ENCODE data around the gene AKAP14.
"Not testable (repeated sequence)": the region's sequence is repeated elsewhere in the genome, so short reads cannot be mapped to it uniquely, and the experiment has no call there.

AKAP14 gene

DNA sequence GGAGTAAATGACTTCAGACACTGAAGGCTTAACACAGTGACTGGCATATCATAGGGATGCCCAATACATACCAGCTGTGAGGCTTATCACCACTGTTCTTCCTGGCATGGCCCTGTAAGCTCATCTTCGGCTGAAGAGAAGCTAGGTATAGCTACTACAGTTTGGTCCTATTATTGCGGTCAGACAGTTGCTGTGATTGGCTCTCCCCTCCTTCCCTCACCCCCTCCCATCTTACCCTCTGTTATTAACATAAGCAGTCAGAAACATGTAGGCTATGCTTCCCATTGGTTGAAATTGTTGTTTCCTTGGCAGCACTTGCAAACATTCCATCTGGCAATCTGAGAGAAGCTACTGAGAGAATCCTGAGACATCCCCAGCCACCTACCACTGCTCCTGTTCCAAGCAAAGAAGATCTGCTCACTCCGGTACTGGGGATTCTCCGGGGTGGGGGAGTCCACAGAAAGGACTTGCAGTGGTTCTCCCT is at the start of gene AKAP14:
Gene AKAP14, plus strand, starts transcription at position 51 of the 484 bp plus-strand sequence. CDS start 7,331 bp downstream, outside the sequence.
- Mint-ChIP-seq H3K4me1 (ENCODE audit: low read depth) (peaks cover 3% of the 10 kb centered on the region), H3K27ac (no peak within 1 kb of the TSS), H3K27me3 (ENCODE audit: low read depth) (no peaks in the 10 kb centered on the region), H3K4me3 (no peak within 1 kb of the TSS), H3K9me3 (no peaks in the 10 kb centered on the region), H3K36me3 (ENCODE audit: low read depth) (no peaks in the 10 kb centered on the region)
- DNase-seq (ENCODE audit: low spot score): no peak

DNA sequence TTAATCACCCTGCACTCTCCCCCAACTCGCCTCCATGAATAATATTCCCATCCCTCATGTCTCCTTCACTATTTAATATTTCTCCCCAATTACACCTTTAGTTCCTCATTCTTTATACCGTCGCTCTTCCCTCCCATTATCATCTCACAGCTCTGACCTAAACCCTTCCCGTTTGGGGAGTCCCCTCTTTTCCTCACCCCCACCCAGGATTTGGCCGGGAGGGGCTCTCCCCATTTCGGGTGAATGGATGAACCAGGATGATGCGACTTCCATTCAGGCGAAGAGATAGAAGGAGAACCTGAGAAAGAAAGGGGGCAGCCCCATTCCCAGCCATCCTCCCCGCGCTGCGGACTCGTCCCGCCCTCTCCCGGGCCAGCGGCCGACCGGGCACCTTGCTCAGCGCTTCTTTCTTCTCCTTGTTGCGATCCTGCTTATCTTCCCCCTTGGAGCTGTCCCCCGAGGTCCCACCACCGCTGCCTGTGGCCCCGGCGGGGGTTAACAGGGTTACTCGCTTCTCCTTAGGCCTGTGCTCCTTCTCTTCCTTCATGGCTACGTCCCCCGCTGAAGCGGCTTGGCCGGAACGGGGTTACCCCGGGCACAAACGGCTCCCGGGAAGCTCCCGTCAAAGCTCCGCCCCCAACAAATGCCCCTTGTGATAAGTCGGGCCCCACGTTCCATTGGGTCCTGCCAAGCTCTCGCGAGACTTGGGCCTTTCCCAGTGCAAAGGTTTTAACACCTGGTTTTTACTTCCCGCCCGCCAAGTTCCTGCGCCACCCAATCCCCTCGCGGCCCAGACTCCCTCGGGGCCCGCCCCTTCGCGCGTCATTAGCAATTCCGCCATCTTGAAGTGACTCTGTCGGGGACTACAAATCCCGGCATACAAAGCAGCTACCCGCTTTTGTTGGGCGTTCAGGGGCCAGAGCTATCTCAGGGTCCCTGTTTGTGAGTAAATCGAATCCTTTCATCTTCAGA is 43.0 kb upstream of the AKAP14 start, which contains the start of gene UPF3B:
Gene UPF3B, minus strand, starts transcription at position 582 of the 972 bp plus-strand sequence. Its CDS starts 35 bp downstream, at position 547.
- H3K4me1 Mint-ChIP-seq (ENCODE audit: low read depth): peaks cover 7% of the 10 kb centered on the region
- peak within 1 kb of the TSS; percentile 99 for H3K4me3 Mint-ChIP-seq
- H3K36me3 Mint-ChIP-seq (ENCODE audit: low read depth): peaks cover 16% of the 10 kb centered on the region
- H3K27me3 Mint-ChIP-seq (ENCODE audit: low read depth): no peaks in the 10 kb centered on the region
- peak; percentile 92 for DNase-seq (ENCODE audit: low spot score)
- H3K27ac Mint-ChIP-seq: peak within 1 kb of the TSS; percentile 97
- H3K9me3 Mint-ChIP-seq: no peaks in the 10 kb centered on the region

DNA sequence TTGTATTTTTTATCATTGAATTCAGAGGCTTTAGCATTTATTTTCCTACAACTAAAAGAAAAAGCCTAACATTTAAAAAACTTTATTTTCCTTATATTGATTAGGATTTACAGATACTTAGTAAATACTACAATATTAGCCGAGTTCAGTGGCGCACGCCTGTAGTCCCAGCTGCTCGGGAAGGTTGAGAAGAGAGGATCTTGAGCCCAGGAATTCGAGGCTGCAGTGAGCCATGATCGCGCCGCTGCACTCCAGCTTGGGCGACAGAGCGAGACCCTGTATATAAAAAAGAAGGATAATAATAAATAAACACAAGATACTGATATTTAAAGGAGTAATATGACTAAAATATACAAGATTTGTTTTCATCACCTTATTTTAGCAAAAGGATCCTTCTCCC is 42.2 kb upstream of the AKAP14 start:
- H3K27me3 Mint-ChIP-seq (ENCODE audit: low read depth): no peaks in the 10 kb centered on the region
- no peaks in the 10 kb centered on the region for H3K9me3 Mint-ChIP-seq
- DNase-seq (ENCODE audit: low spot score): no peak
- H3K4me3 Mint-ChIP-seq: peak overlapping the region; percentile 99
- H3K4me1 Mint-ChIP-seq (ENCODE audit: low read depth): peaks cover 7% of the 10 kb centered on the region
- peaks cover 13% of the 10 kb centered on the region for H3K36me3 Mint-ChIP-seq (ENCODE audit: low read depth)
- peak overlapping the region; percentile 97 for H3K27ac Mint-ChIP-seq

DNA sequence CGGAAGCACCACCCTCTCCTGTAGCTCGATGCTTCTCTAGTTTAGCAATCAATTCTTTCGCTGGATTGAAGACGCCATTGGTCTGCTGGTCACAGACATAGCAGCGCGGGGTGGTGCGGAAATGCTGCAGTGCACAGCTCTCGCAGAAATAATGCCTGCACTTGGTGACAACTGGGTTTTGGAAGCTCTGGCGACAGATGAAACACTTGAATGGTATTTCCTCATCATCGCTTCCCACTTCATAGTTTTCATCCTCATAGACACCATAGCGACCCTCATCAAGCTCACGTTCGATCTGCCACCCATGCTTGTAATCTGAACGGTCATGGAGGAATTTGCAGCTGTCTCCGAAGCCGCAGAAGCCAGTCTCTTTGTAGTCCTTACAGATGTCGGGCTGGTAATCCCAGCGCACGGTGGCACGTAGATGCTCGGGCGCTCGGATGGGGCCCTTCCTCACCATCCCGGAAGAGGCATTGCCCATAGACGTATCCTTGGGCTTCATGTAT is 25.0 kb upstream of the AKAP14 start:
- DNase-seq (ENCODE audit: low spot score): peak; percentile 16
- peak overlapping the region; percentile 94 for H3K4me3 Mint-ChIP-seq
- H3K9me3 Mint-ChIP-seq: no peaks in the 10 kb centered on the region
- peaks cover 18% of the 10 kb centered on the region for H3K36me3 Mint-ChIP-seq (ENCODE audit: low read depth)
- no peaks in the 10 kb centered on the region for H3K27me3 Mint-ChIP-seq (ENCODE audit: low read depth)
- H3K4me1 Mint-ChIP-seq (ENCODE audit: low read depth): peaks cover 8% of the 10 kb centered on the region
- peak overlapping the region; percentile 99 for H3K27ac Mint-ChIP-seq

DNA sequence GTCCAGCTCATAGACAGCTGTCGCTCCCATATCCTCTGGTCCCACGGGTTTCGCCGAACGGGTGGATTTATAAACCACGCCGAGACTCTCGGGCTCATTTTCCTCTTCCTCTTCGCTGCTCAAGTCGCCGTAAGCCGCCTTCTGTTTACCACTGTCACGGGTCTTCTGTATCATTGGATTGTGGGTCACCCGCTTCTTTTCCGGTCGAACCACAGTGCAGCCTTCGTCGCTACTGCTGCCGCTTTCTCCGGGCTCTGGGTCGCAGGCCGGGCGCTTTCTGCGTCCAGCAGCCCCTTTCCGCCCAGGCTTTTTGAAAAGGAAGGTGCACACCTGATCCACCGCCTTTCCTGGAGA is 24.5 kb upstream of the AKAP14 start:
- no peaks in the 10 kb centered on the region for H3K27me3 Mint-ChIP-seq (ENCODE audit: low read depth)
- no peak for DNase-seq (ENCODE audit: low spot score)
- peaks cover 8% of the 10 kb centered on the region for H3K4me1 Mint-ChIP-seq (ENCODE audit: low read depth)
- peak overlapping the region; percentile 99 for H3K27ac Mint-ChIP-seq
- H3K36me3 Mint-ChIP-seq (ENCODE audit: low read depth): peaks cover 21% of the 10 kb centered on the region
- H3K4me3 Mint-ChIP-seq: peak overlapping the region; percentile 94
- H3K9me3 Mint-ChIP-seq: no peaks in the 10 kb centered on the region

DNA sequence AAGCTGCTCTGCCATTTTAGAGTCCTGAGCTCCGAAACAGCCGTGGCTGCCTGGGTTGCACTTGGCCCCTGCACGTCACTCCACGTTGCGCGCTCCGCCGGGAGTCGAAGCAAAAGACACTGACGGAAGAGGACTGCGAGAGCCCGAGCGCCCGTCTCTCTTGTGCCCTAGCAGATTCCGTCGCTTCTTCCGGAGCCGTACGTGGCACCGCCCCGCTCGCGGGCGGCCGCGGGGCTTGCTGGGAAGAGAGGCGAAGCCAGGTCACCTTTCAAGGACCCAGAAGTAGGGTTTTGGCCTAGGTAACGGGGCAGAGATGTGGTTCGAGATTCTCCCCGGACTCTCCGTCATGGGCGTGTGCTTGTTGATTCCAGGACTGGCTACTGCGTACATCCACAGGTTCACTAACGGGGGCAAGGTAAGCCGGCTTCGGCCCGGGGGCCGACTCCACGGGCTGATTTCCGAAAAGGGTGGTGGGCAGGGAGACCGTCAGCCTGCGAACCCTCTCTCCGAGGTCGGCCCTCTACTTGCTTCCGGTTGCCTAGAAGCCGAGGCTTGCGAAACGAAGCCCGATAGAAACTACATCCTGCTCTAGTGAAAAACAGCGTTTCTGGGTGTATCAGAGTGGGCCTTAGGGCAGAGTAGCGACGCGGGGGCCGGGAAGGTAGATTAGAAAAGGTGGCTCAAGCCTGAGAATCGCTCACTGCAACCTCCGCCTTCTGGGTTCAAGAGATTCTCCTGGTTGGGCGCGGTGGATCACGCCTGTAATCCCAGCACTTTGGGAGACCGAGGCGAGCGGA is 23.9 kb upstream of the AKAP14 start, which contains the start of the genes NDUFA1 and RNF113A:
Gene NDUFA1, plus strand, starts transcription at position 234 of the 797 bp plus-strand sequence. Its CDS starts 80 bp downstream, at position 314.
Gene RNF113A, minus strand, starts transcription at position 135 of the 797 bp plus-strand sequence. Its CDS starts 120 bp downstream, at position 15.
- Mint-ChIP-seq H3K4me1 (ENCODE audit: low read depth) (peaks cover 8% of the 10 kb centered on the region), H3K9me3 (no peaks in the 10 kb centered on the region), H3K36me3 (ENCODE audit: low read depth) (peaks cover 22% of the 10 kb centered on the region), H3K27me3 (ENCODE audit: low read depth) (no peaks in the 10 kb centered on the region), H3K4me3 (peak within 1 kb of the TSS; percentile 94), H3K27ac (peak within 1 kb of the TSS; percentile 99)
- DNase-seq (ENCODE audit: low spot score): peak; percentile 86

DNA sequence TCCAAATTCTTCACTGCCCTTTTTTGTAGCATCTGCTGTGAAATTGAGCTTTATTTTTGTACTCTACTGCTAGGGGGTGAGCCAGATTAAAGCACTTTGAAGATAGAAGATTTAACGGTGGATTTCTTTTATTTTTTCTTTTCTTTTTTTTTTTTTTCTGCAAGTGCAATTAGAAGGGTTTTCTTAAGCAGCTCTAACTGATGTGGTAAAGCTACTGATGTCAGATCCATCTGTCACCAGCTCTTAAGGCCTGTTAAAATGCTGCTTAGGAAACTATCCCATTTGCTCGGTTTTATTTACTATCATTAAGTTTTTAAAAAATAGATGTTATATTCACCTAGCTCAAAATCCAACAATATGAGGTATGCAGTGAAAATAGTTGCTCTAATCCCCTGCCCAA is 17.0 kb upstream of the AKAP14 start:
- no peak overlapping the region for H3K27ac Mint-ChIP-seq
- peaks cover 12% of the 10 kb centered on the region for H3K36me3 Mint-ChIP-seq (ENCODE audit: low read depth)

DNA sequence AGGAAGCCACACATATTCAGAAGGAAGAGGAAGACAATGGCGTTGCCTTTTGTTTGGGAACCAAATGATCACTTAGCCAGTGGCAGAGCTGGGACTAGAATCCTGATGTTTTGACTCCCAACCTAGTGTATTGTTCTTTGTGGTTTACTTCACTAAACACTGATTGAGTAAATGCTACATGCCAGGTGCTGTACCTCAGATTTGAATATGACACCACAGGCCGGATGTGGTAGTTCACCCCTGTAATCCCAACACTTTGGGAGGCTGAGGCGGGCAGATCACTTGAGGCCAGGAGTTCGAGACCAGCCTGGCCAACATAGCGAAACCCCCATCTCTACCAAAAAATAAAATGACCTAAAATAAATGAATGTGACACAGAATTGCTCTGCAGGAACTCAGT is 15.6 kb upstream of the AKAP14 start:
- DNase-seq (ENCODE audit: low spot score): no peak
- Mint-ChIP-seq H3K27ac (no peak overlapping the region), H3K9me3 (no peaks in the 10 kb centered on the region), H3K36me3 (ENCODE audit: low read depth) (peaks cover 12% of the 10 kb centered on the region), H3K27me3 (ENCODE audit: low read depth) (no peaks in the 10 kb centered on the region), H3K4me3 (no peak overlapping the region), H3K4me1 (ENCODE audit: low read depth) (peaks cover 10% of the 10 kb centered on the region)

More for the DNA sequence above, 17.0 kb upstream of the AKAP14 start:
- Mint-ChIP-seq H3K27me3 (ENCODE audit: low read depth) (no peaks in the 10 kb centered on the region), H3K9me3 (no peaks in the 10 kb centered on the region), H3K4me1 (ENCODE audit: low read depth) (peaks cover 10% of the 10 kb centered on the region), H3K4me3 (no peak overlapping the region)
- DNase-seq (ENCODE audit: low spot score): no peak

DNA sequence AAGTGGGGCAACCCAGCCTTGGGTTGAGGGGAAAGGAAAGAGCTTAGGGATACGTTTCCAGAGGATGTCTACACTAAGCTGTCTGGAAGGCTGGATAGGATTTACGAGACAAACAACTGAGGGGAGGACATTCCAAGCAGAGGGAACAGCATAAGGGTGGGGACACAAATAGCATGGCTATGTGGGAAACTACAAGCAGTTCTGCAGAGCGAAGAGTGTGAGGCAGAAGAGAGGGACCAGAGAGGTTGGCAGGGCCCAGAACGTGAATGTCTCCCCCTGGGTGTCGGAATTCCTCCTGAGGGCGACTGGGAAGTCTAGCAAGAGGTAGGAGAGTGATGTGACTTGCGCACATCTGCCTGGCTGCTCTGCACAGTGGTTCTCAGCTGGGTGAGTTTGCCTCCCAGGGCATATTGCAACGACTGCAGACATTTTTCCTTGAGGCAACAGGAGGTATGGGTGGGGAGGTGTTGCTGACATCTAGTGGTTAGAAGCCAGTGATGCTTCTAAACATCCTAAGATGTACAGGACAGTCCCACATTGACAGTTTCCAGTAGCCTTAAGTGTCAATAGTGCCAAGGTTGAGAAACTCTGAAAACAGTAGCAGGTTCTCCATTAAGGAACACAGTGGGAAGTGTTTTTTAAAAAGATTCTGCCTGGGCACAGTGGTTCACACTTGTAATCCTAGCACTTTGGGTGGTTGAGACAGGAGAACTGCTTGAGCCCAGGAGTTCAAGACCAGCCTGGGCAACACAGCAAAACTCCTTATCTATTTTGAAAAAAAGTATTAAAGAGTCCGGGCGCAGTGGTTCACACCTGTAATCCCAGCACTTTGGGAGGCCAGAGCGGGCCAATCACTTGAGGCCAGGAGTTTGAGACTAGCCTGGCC is 14.9 kb upstream of the AKAP14 start:
- no peaks in the 10 kb centered on the region for H3K27me3 Mint-ChIP-seq (ENCODE audit: low read depth)
- H3K4me1 Mint-ChIP-seq (ENCODE audit: low read depth): peaks cover 10% of the 10 kb centered on the region
- DNase-seq (ENCODE audit: low spot score): peak; percentile 14
- H3K4me3 Mint-ChIP-seq: no peak overlapping the region
- peaks cover 12% of the 10 kb centered on the region for H3K36me3 Mint-ChIP-seq (ENCODE audit: low read depth)
- H3K27ac Mint-ChIP-seq: no peak overlapping the region
- H3K9me3 Mint-ChIP-seq: no peaks in the 10 kb centered on the region

DNA sequence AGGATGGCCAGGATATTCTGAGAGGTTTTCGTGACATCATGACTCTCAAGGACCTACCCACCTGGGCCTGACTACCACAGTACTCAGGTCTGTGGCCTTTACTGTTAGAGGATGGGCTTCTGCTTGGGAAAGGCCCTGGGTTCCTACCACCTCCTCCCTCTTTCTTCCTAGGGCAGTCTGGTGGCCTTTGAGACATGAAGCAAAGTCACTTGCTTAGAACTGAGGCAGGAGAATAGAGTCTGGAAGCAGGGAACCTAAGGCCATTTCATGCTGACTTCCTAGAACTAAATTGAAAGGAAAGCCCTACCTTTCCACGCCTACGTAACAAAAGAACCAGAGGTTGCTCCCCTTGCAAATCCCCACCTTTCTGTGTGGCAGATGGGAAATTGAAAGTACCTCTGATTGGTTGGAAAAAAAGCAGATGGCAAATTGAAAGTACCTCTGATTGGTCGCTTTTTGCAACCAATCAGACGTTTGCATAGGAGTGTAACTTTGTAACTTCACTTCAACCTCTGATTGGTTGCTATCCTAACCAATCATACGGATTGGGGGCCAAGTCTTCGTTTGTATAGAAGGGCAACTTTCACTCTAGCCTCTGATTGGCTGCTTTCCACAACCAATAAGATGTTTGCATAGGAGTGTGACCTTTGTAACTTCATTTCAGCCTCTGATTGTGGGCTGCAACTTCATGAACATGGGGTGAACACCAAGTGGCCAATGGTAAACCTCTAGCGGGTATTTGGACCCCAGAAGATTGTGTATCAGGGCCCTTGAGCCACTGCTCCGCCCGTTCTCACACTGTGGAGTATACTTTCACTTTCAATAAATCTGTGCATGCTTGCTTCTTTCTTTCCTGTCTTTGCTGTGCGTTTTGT is 9.9 kb upstream of the AKAP14 start:
- Mint-ChIP-seq H3K27me3 (ENCODE audit: low read depth) (no peaks in the 10 kb centered on the region), H3K4me1 (ENCODE audit: low read depth) (peaks cover 6% of the 10 kb centered on the region), H3K27ac (no peak overlapping the region), H3K36me3 (ENCODE audit: low read depth) (no peaks in the 10 kb centered on the region), H3K9me3 (no peaks in the 10 kb centered on the region), H3K4me3 (peak overlapping the region; percentile 29)
- DNase-seq (ENCODE audit: low spot score): no peak

DNA sequence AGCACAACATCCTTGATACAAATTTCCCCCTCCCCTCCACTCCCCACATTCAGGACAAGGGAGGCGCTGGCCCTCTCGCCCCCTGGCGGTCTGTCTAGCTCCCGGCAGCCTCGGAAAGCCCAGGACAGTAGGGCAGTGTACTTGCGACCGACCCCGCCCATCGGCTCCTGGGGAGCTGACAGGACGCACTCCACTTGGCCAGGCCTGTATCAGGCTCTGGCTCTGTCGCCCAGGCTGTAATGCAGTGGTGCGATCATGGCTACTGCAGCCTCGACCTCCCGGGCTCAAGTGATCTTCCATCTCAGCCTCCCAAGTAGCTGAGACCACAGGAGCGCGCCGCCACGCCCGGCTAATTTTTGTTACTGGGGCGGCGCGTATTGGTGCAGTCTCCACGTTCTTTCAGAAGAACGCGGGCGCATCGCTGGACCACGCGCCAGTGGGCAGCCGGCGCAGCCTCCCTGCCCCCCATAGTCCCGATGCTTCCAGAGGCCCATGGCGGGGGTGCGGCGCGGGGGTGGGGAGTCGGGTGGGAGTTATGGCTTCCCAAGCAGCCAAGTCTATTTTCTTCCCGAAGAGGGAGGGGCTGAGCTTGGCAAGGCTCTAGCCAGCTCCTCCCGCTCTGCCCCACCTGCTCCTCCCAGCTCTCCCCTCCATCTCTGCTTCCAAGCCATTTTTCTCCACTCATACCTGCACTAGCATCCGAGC is 7.8 kb upstream of the AKAP14 start:
- H3K4me3 Mint-ChIP-seq: peak overlapping the region; percentile 29
- no peaks in the 10 kb centered on the region for H3K36me3 Mint-ChIP-seq (ENCODE audit: low read depth)
- DNase-seq (ENCODE audit: low spot score): peak; percentile 57
- H3K4me1 Mint-ChIP-seq (ENCODE audit: low read depth): peaks cover 6% of the 10 kb centered on the region
- H3K9me3 Mint-ChIP-seq: no peaks in the 10 kb centered on the region
- no peaks in the 10 kb centered on the region for H3K27me3 Mint-ChIP-seq (ENCODE audit: low read depth)
- H3K27ac Mint-ChIP-seq: no peak overlapping the region

DNA sequence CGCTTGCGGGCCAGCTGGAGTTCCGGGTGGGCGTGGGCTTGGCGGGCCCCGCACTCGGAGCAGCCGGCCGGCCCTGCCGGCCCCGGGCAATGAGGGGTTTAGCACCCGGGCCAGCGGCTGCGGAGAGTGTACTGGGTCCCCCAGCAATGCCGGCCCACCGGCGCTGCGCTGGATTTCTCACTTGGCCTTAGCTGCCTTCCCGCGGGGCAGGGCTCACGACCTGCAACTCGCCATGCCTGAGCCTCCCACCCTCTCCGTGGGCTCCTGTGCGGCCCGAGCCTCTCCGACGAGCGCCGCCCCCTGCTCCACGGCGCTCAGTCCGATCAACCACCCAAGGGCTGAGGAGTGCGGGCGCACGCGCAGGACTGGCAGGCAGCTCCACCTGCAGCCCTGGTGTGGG is 5.1 kb upstream of the AKAP14 start:
- H3K27me3 Mint-ChIP-seq (ENCODE audit: low read depth); H3K27ac Mint-ChIP-seq; H3K4me1 Mint-ChIP-seq (ENCODE audit: low read depth); H3K4me3 Mint-ChIP-seq; H3K9me3 Mint-ChIP-seq; H3K36me3 Mint-ChIP-seq (ENCODE audit: low read depth); DNase-seq (ENCODE audit: low spot score): not testable (repeated sequence)

All from T-helper 2 cell treated with Interferon-gamma antibody and Interleukin-4, amounts not matched to agents 5 μg/mL and 100 μg/mL, for 36 hours (primary cell).